GM23338 (cell line): ENCODE measurements around the gene OLFML2A.

Source experiments
- CREB1 ChIP-seq: fragments of 250-450 bp; sonication (Bioruptor Pico); IDR thresholded peaks from 2 replicates; pipeline ENCODE4 v1.5.0; 2020; ENCODE audit warnings: low read depth, mild to moderate bottlenecking, moderate library complexity
- CTCF ChIP-seq, 2 experiments: fragments of 200-600 bp in 1 of 2; sonication (generic) in 1 of 2; conservative IDR thresholded peaks; 2 replicates each; pipeline versions ENCODE4 v1.5.1 to v1.6.1; 2016 to 2017; ENCODE audit warnings: antibody characterized with exemption in 2 of 2, low read depth in 2 of 2, mild to moderate bottlenecking in 2 of 2, moderate library complexity in 1 of 2
- ETS1 ChIP-seq: IDR thresholded peaks from 2 replicates; pipeline ENCODE4 v1.6.1; 2016; ENCODE audit warnings: antibody characterized with exemption
- EZH2 ChIP-seq: fragments of 200-600 bp; sonication (generic); IDR thresholded peaks from one replicate; pipeline ENCODE4 v1.8.0; 2017; ENCODE audit warnings: antibody characterized with exemption, mild to moderate bottlenecking, low read depth; ENCODE audit not compliant: unreplicated experiment
- EZH2phosphoT487 ChIP-seq: fragments of 200-600 bp; sonication (generic); IDR thresholded peaks from one replicate; pipeline ENCODE4 v1.8.1; 2018; ENCODE audit warnings: antibody characterized with exemption; ENCODE audit not compliant: unreplicated experiment
- JUNB ChIP-seq: IDR thresholded peaks from one replicate; pipeline ENCODE4 v1.6.1; 2016; ENCODE audit warnings: antibody characterized with exemption; ENCODE audit not compliant: unreplicated experiment
- POLR2AphosphoS5 ChIP-seq: IDR thresholded peaks from 2 replicates; pipeline ENCODE4 v1.6.1; 2016; ENCODE audit warnings: antibody characterized with exemption, low read depth
- REST ChIP-seq: IDR thresholded peaks from one replicate; pipeline ENCODE4 v1.6.1; 2018; ENCODE audit warnings: antibody characterized with exemption; ENCODE audit not compliant: unreplicated experiment
- STAT1 ChIP-seq: IDR thresholded peaks from one replicate; pipeline ENCODE4 v1.6.1; 2016; ENCODE audit warnings: antibody characterized with exemption; ENCODE audit not compliant: unreplicated experiment
- ZNF114 ChIP-seq: fragments of 250-450 bp; sonication (Bioruptor Pico); IDR thresholded peaks from 2 replicates; pipeline ENCODE4 v1.5.0; 2020; ENCODE audit warnings: mild to moderate bottlenecking, moderate library complexity

GRCh38 chr9:124767821-124768220 is 9.1 kb upstream of the OLFML2A start:
- TF ChIP-seq CTCF (conservative IDR thresholded peaks at IDR 0.05; ENCODE audit: low read depth in 2 of 2) (no peak), EZH2phosphoT487 (no peak), REST (no peak), EZH2 (no peak), POLR2AphosphoS5 (no peak), ZNF114 (CRISPR knock-in tag) (no peak), ETS1 (no peak), STAT1 (no peak), JUNB (no peak), CREB1 (no peak)
